ENCODE results near the gene GRIK4. TPM values are rescaled to one million over a fixed set of nuclear protein-coding genes. Genes with fewer than 3 reads are reported as not detected.
"Not testable (repeated sequence)": the region's sequence is repeated elsewhere in the genome, so short reads cannot be mapped to it uniquely, and the experiment has no call there.

Gene GRIK4
- total and polyA plus RNA-seq, 2 experiments from 2014 or later: not detected

- H3K9ac ChIP-seq: no peak overlapping the region
- no peak overlapping the region for H2AFZ ChIP-seq
- H3K4me3 ChIP-seq: no peak overlapping the region
- H3K4me2 ChIP-seq (ENCODE audit: unreplicated experiment): no peak overlapping the region
- no peaks in the 10 kb centered on the region for H3F3A ChIP-seq (ENCODE audit: insufficient read depth)
- no peaks in the 10 kb centered on the region for H3K9me3 ChIP-seq (ENCODE audit: low read depth)
- no peaks in the 10 kb centered on the region for H3K4me1 ChIP-seq (ENCODE audit: insufficient read depth)
- DNase-seq: no peak
- H3K79me2 ChIP-seq (ENCODE audit: insufficient read depth): peaks cover 99% of the 10 kb centered on the region
- in situ Hi-C loops (cut with MboI): no loop called here
- H3K27me3 ChIP-seq (replicated peaks; ENCODE audit: insufficient read depth): no peaks in the 10 kb centered on the region
- H3K27ac ChIP-seq: no peak overlapping the region
- WGBS, 2 experiments (ENCODE audit: low coverage in 1 of 2, low lambda C conversion rate in 2 of 2, missing lambda C conversion rate in 2 of 2): 92 to 100% methylated on average over 2 of the region's 2 CpGs
- H3K9me2 ChIP-seq (ENCODE audit: insufficient read depth): no peaks in the 10 kb centered on the region
- no peak for TF ChIP-seq EZH2phosphoT487 (IDR thresholded peaks at IDR 0.05; ENCODE audit: insufficient read depth, low read depth)
- TF ChIP-seq EZH2 (IDR thresholded peaks at IDR 0.05; ENCODE audit: insufficient read depth, poor library complexity, severe bottlenecking): no peak
- H4K20me1 ChIP-seq (ENCODE audit: insufficient read depth): peaks cover 5% of the 10 kb centered on the region; the same call in 1 of the 2 replicates
- H3K36me3 ChIP-seq (ENCODE audit: low read depth): no peaks in the 10 kb centered on the region
These were observed 519.6 kb downstream of the GRIK4 start for GRCh38 chr11:121031167-121031566.

DNA sequence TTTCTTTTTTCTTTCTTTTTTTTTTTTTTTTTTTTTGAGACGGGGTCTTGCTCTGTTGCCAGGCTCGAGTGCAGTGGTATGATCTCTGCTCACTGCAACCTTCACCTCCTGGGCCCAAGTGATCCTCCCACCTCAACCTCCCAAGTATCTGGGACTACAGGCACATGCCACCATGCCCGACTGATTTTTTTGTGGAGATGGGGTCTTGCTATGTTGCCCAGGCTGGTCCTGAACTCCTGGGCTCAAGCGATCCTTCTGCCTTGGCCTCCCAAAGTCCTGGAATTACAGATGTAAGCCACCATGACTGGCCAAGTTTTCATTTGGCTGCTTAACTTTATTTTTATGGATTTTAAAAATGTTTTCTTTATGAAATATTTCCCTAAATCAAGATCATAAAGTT is 520.1 kb downstream of the GRIK4 start:
- 91 to 96% methylated on average over 2 to 4 of the region's 4 CpGs for WGBS, 2 experiments (ENCODE audit: low coverage in 1 of 2, low lambda C conversion rate in 2 of 2, missing lambda C conversion rate in 2 of 2)
- H3K9me2 ChIP-seq (ENCODE audit: insufficient read depth); H3K27me3 ChIP-seq (replicated peaks; ENCODE audit: insufficient read depth); H3K9me3 ChIP-seq (ENCODE audit: low read depth); H3K27ac ChIP-seq; H4K20me1 ChIP-seq (ENCODE audit: insufficient read depth); in situ Hi-C loops (cut with MboI); H2AFZ ChIP-seq; H3K36me3 ChIP-seq (ENCODE audit: low read depth); H3K4me2 ChIP-seq (ENCODE audit: unreplicated experiment); DNase-seq; H3K4me3 ChIP-seq; H3F3A ChIP-seq (ENCODE audit: insufficient read depth); H3K4me1 ChIP-seq (ENCODE audit: insufficient read depth); H3K9ac ChIP-seq: not testable (repeated sequence)
- peaks cover 99% of the 10 kb centered on the region for H3K79me2 ChIP-seq (ENCODE audit: insufficient read depth)

DNA sequence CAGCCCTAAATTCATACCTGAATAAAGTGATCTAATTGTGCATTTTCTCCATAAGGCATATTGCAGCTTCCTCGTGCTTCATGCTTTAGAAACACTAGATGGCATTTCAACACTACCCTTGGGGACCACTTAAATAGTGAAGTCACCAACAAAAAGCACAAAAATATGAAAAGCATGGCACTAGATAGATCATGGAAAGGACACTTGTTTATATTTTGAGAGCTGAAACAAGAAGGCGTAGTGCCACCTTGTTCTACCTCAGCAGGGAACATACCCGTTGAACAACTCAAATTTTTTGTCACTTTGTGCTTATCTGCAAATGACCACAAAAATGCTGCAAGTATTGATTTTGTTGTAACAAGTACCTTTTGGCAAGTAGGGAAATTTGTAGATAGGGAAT is 521.0 kb downstream of the GRIK4 start:
- Histone ChIP-seq H3K36me3 (ENCODE audit: low read depth) (no peaks in the 10 kb centered on the region), H3K4me3 (no peak overlapping the region), H2AFZ (no peak overlapping the region), H3K27ac (no peak overlapping the region), H3K9ac (no peak overlapping the region), H3K9me2 (ENCODE audit: insufficient read depth) (no peaks in the 10 kb centered on the region), H3K4me2 (ENCODE audit: unreplicated experiment) (no peak overlapping the region), H3K4me1 (ENCODE audit: insufficient read depth) (no peaks in the 10 kb centered on the region), H3K9me3 (ENCODE audit: low read depth) (no peaks in the 10 kb centered on the region), H3K79me2 (ENCODE audit: insufficient read depth) (peaks cover 99% of the 10 kb centered on the region), H4K20me1 (ENCODE audit: insufficient read depth) (peaks cover 5% of the 10 kb centered on the region; the same call in 1 of the 2 replicates), H3F3A (ENCODE audit: insufficient read depth) (no peaks in the 10 kb centered on the region), H3K27me3 (replicated peaks; ENCODE audit: insufficient read depth) (no peaks in the 10 kb centered on the region)
- TF ChIP-seq EZH2 (IDR thresholded peaks at IDR 0.05; ENCODE audit: insufficient read depth, poor library complexity, severe bottlenecking): no peak
- no peak for TF ChIP-seq EZH2phosphoT487 (IDR thresholded peaks at IDR 0.05; ENCODE audit: insufficient read depth, low read depth)
- no peak for DNase-seq
- WGBS, 2 experiments (ENCODE audit: low coverage in 1 of 2, low lambda C conversion rate in 2 of 2, missing lambda C conversion rate in 2 of 2): 97 to 99% methylated on average over 3 of the region's 3 CpGs
- in situ Hi-C loops (cut with MboI): no loop called here

DNA sequence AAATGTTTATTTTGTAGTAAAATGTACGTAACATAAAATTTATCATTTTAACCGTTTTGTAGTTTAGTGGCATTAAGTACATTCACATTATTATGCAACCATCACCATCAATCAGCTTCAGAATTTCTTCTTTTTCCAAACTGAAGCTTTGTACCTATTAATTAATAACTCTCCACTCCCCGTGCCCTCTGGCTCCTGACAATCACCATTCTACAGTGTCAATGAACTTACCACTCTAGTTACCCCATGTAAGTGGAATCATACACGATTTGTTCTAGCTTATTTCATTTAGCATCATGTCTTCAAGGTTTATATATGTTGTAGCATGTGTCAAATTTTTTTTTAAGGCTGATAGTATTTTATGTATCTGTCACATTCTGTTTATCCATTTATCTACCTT is 522.1 kb downstream of the GRIK4 start:
- H2AFZ ChIP-seq: no peak overlapping the region
- no peak for DNase-seq
- H3K4me1 ChIP-seq (ENCODE audit: insufficient read depth): no peaks in the 10 kb centered on the region
- H4K20me1 ChIP-seq (ENCODE audit: insufficient read depth): peaks cover 5% of the 10 kb centered on the region; the same call in 1 of the 2 replicates
- no peak overlapping the region for H3K27ac ChIP-seq
- in situ Hi-C loops (cut with MboI): no loop called here
- no peaks in the 10 kb centered on the region for H3F3A ChIP-seq (ENCODE audit: insufficient read depth)
- no peaks in the 10 kb centered on the region for H3K9me2 ChIP-seq (ENCODE audit: insufficient read depth)
- H3K4me2 ChIP-seq (ENCODE audit: unreplicated experiment): no peak overlapping the region
- H3K4me3 ChIP-seq: no peak overlapping the region
- no peaks in the 10 kb centered on the region for H3K9me3 ChIP-seq (ENCODE audit: low read depth)
- no peaks in the 10 kb centered on the region for H3K36me3 ChIP-seq (ENCODE audit: low read depth)
- WGBS, 2 experiments (ENCODE audit: low coverage in 1 of 2, low lambda C conversion rate in 2 of 2, missing lambda C conversion rate in 2 of 2): 96 to 100% methylated on average over 4 of the region's 4 CpGs
- H3K27me3 ChIP-seq (replicated peaks; ENCODE audit: insufficient read depth): no peaks in the 10 kb centered on the region
- no peak overlapping the region for H3K9ac ChIP-seq
- no peak for TF ChIP-seq EZH2phosphoT487 (IDR thresholded peaks at IDR 0.05; ENCODE audit: insufficient read depth, low read depth)
- TF ChIP-seq EZH2 (IDR thresholded peaks at IDR 0.05; ENCODE audit: insufficient read depth, poor library complexity, severe bottlenecking): no peak
- peaks cover 99% of the 10 kb centered on the region for H3K79me2 ChIP-seq (ENCODE audit: insufficient read depth)

- no peaks in the 10 kb centered on the region for H3F3A ChIP-seq (ENCODE audit: insufficient read depth)
- no peak overlapping the region for H2AFZ ChIP-seq
- no peak for TF ChIP-seq EZH2 (IDR thresholded peaks at IDR 0.05; ENCODE audit: insufficient read depth, poor library complexity, severe bottlenecking)
- TF ChIP-seq EZH2phosphoT487 (IDR thresholded peaks at IDR 0.05; ENCODE audit: insufficient read depth, low read depth): no peak
- H3K4me1 ChIP-seq (ENCODE audit: insufficient read depth): no peaks in the 10 kb centered on the region
- in situ Hi-C loops (cut with MboI): no loop called here
- no peaks in the 10 kb centered on the region for H3K27me3 ChIP-seq (replicated peaks; ENCODE audit: insufficient read depth)
- H3K27ac ChIP-seq: no peak overlapping the region
- DNase-seq: no peak
- no peaks in the 10 kb centered on the region for H3K36me3 ChIP-seq (ENCODE audit: low read depth)
- H3K79me2 ChIP-seq (ENCODE audit: insufficient read depth): peaks cover 99% of the 10 kb centered on the region
- no peaks in the 10 kb centered on the region for H3K9me3 ChIP-seq (ENCODE audit: low read depth)
- no peaks in the 10 kb centered on the region for H3K9me2 ChIP-seq (ENCODE audit: insufficient read depth)
- 42 to 45% methylated on average over 4 of the region's 4 CpGs for WGBS, 2 experiments (ENCODE audit: low coverage in 1 of 2, low lambda C conversion rate in 2 of 2, missing lambda C conversion rate in 2 of 2)
- H3K4me3 ChIP-seq: no peak overlapping the region
- peaks cover 5% of the 10 kb centered on the region; the same call in 1 of the 2 replicates for H4K20me1 ChIP-seq (ENCODE audit: insufficient read depth)
- H3K4me2 ChIP-seq (ENCODE audit: unreplicated experiment): no peak overlapping the region
- no peak overlapping the region for H3K9ac ChIP-seq
These were observed 523.7 kb downstream of the GRIK4 start for GRCh38 chr11:121035169-121035755.
